K562 (cell line): ENCODE measurements around the gene SRL. TPM values are rescaled to one million over a fixed set of nuclear protein-coding genes. Genes with fewer than 3 reads are reported as not detected.

Experiments used
- ATAC-seq: fragments of 200-7000 bp; cut with Tn5 transposase; 3 replicates; pipeline ENCODE4 v1.9.1; 2020; ENCODE audit warnings: moderate library complexity
- BruUV-seq: library from RNA; stranded (reverse); fragments of 400-500 nt; replicated peaks from 2 replicates; lab custom pipeline; 2021; lab: Mats Ljungman, UMichigan
- CTCF ChIA-PET: fragments of 300-600 bp; formaldehyde crosslinking; extraction: SDS; loops from one replicate; lab custom pipeline; 2021; ENCODE audit warnings: low intra/inter-chr PET ratio; lab: Yijun Ruan, JAX
- POLR2A ChIA-PET: fragments of 300-600, 350-650 bp; sonication (Branson Sonifier 250); formaldehyde crosslinking; extraction: SDS; loops from one replicate; lab custom pipeline; 2021; ENCODE audit warnings: antibody characterized with exemption, inconsistent platforms; lab: Yijun Ruan, JAX
- DNase-seq, 4 experiments: peaks; one replicate each; pipeline versions ENCODE4 v3.0.0 to v3.0.0-alpha.2; 2011 to 2018; ENCODE audit warnings: low spot score in 3 of 4, mixed read lengths in 3 of 4; ENCODE audit errors: extremely low read depth in 1 of 4
- FAIRE-seq: peaks from 2 replicates; lab custom pipeline; 2011; peaks lifted over from hg19 to GRCh38; lab: Jason Lieb, UNC
- H2AFZ ChIP-seq: 2 replicates; pipeline ENCODE4 v1.6.0; 2011; ENCODE audit warnings: low read depth, low read length, control low read depth, inconsistent platforms
- H3K27ac ChIP-seq: fragments of 200-600 bp; 3 replicates; pipeline ENCODE4 v1.8.0; 2011; ENCODE audit warnings: low read depth, mild to moderate bottlenecking, control low read depth, inconsistent platforms, low read length, moderate library complexity, mixed read lengths; ENCODE audit errors: extremely low read depth
- H3K27me3 ChIP-seq, 2 experiments: fragments of 300-600 bp in 1 of 2; 2 replicates in 1 of 2; 3 replicates in 1 of 2; pipeline versions ENCODE4 v1.6.0 to v1.8.0; 2011; ENCODE audit warnings: inconsistent platforms in 2 of 2, low read length in 2 of 2, mild to moderate bottlenecking in 1 of 2, mixed read lengths in 1 of 2, moderate library complexity in 1 of 2; ENCODE audit not compliant: control insufficient read depth in 2 of 2, insufficient read depth in 2 of 2
- H3K36me3 ChIP-seq: fragments of 300-600 bp; 3 replicates; pipeline ENCODE4 v1.8.0; 2011; ENCODE audit warnings: mild to moderate bottlenecking, low read length, inconsistent platforms; ENCODE audit not compliant: control insufficient read depth, insufficient read depth
- H3K4me1 ChIP-seq, 2 experiments: fragments of 200-600 bp in 1 of 2; replicated peaks in 1 of 2; 2 replicates in 1 of 2; 3 replicates in 1 of 2; pipeline versions ENCODE4 v1.5.1 to v1.8.0; 2011; ENCODE audit warnings: inconsistent platforms in 2 of 2, low read length in 2 of 2, mild to moderate bottlenecking in 1 of 2, mixed read lengths in 1 of 2, moderate library complexity in 1 of 2; ENCODE audit not compliant: control insufficient read depth in 2 of 2, insufficient read depth in 2 of 2
- H3K4me2 ChIP-seq: 2 replicates; pipeline ENCODE4 v1.6.1; 2011; ENCODE audit warnings: low read length, control low read depth, inconsistent platforms, mixed read lengths; ENCODE audit not compliant: insufficient read depth
- H3K4me3 ChIP-seq: fragments of 200-600 bp; sonication (generic), shearing (Covaris generic); 2 replicates; pipeline ENCODE4 v1.5.1; 2016; ENCODE audit warnings: control low read depth, inconsistent platforms
- H3K79me2 ChIP-seq: fragments of 200-600 bp; 3 replicates; pipeline ENCODE4 v1.8.0; 2011; ENCODE audit warnings: low read length, inconsistent platforms; ENCODE audit not compliant: control insufficient read depth, insufficient read depth
- H3K9ac ChIP-seq, 2 experiments: 2 replicates each; pipeline versions ENCODE4 v1.6.0 to v1.6.1; 2011; ENCODE audit warnings: low read depth in 2 of 2, low read length in 2 of 2, control low read depth in 1 of 2, inconsistent platforms in 1 of 2, mild to moderate bottlenecking in 1 of 2, mixed read lengths in 1 of 2; ENCODE audit not compliant: insufficient read depth in 1 of 2
- H3K9me1 ChIP-seq: one replicate; pipeline ENCODE4 v1.6.0; 2011; ENCODE audit warnings: inconsistent platforms, mild to moderate bottlenecking, low read length, moderate library complexity; ENCODE audit not compliant: control insufficient read depth, insufficient read depth
- H3K9me3 ChIP-seq: replicated peaks from 2 replicates; pipeline ENCODE4 v1.5.1; 2011; ENCODE audit warnings: low read depth, low read length, inconsistent platforms; ENCODE audit not compliant: control insufficient read depth, insufficient read depth
- H4K20me1 ChIP-seq: replicated peaks from 2 replicates; pipeline ENCODE4 v1.6.1; 2011; ENCODE audit warnings: low read length, inconsistent platforms, mixed read lengths; ENCODE audit not compliant: control insufficient read depth, insufficient read depth
- CHCHD3 ChIP-seq: fragments of 250-450 bp; sonication (Bioruptor Pico); IDR thresholded peaks from 2 replicates; pipeline ENCODE4 v2.1.2; 2022; ENCODE audit warnings: mild to moderate bottlenecking
- RBFOX2 ChIP-seq: fragments of 200-400 bp; formaldehyde crosslinking; IDR thresholded peaks from 2 replicates; pipeline ENCODE4 v1.6.1; 2017; ENCODE audit warnings: low read depth, mild to moderate bottlenecking, low read length, moderate library complexity
- RBM34 ChIP-seq: fragments of 200-400 bp; formaldehyde crosslinking; IDR thresholded peaks from 2 replicates; pipeline ENCODE4 v1.6.1; 2018; ENCODE audit warnings: low read length, borderline replicate concordance; ENCODE audit not compliant: insufficient read depth
- RCOR1 ChIP-seq, 2 experiments: IDR thresholded peaks; 2 replicates each; pipeline ENCODE4 v1.6.1; 2012; ENCODE audit warnings: low read depth in 2 of 2, low read length in 2 of 2, borderline replicate concordance in 1 of 2, improper control_type of control experiment in 1 of 2
- SP1 ChIP-seq: sonication (generic); formaldehyde crosslinking; IDR thresholded peaks from 2 replicates; pipeline ENCODE4 v1.8.1; 2022; ENCODE audit warnings: mild to moderate bottlenecking, missing genetic modification reagents
- ZBED1 ChIP-seq: IDR thresholded peaks from 2 replicates; pipeline ENCODE4 v1.6.1; 2014
- ZFP36 ChIP-seq: fragments of 150-350 bp; IDR thresholded peaks from 2 replicates; pipeline ENCODE4 v1.6.1; 2018; ENCODE audit warnings: low read length, low read depth; ENCODE audit not compliant: partially characterized antibody
- ZNF764 ChIP-seq: fragments of 250-450 bp; sonication (Bioruptor Pico); IDR thresholded peaks from 2 replicates; pipeline ENCODE4 v1.4.0; 2020; ENCODE audit warnings: low read depth, mild to moderate bottlenecking, moderate library complexity
- WGBS: fragments of 100-300 bp; shearing (Covaris generic); methylation state at CpG from one replicate; pipeline ENCODE4 v1.1.6; 2016; ENCODE audit warnings: low coverage, mixed read lengths; ENCODE audit not compliant: insufficient coverage; ENCODE audit errors: missing lambda C conversion rate; 5-methylcytosine and 5-hydroxymethylcytosine counted together
- in situ Hi-C: fragments of 300-500 bp; cut with MboI; formaldehyde crosslinking; loops from 4 replicates; pipeline ENCODE4 v1.15.0; 2018; ENCODE audit warnings: inconsistent platforms, mixed read lengths
- intact Hi-C: fragments of 100-400 bp; cut with micrococcal nuclease; formaldehyde crosslinking; loops from 2 replicates; pipeline ENCODE4 v1.14.2; 2022
- polyA plus RNA-seq, 8 experiments: library from polyadenylated mRNA; depleted of rRNA in 4 of 8; stranded (reverse) in 5 of 8; unstranded in 3 of 8; fragments of >200 nt; fragmentation: Nextera tagmentation in 2 of 8; fragmentation: Illumina TruSeq in 1 of 8; extraction: Ambion mirVana in 2 of 8; extraction: Trizol in 1 of 8; gene quantifications; 2 replicates each; pipeline versions ENCODE4 v1.2.1 to v1.2.3, GENCODE V29; 2011 to 2014; ENCODE audit warnings: inconsistent platforms in 1 of 8, missing spikeins in 1 of 8
- total RNA-seq, 7 experiments: library from RNA; depleted of rRNA in 6 of 7; stranded (reverse); fragments of >200 nt in 6 of 7; fragmentation: Illumina TruSeq in 2 of 7; extraction: Trizol in 2 of 7; gene quantifications; 2 replicates each; pipeline versions ENCODE4 v1.2.1 to v1.2.3, GENCODE V29; 2011 to 2021; ENCODE audit warnings: low replicate concordance in 1 of 7
- TF ChIP-seq, protein P1 (sequence below): sonication (generic); formaldehyde crosslinking; IDR thresholded peaks from 2 replicates; pipeline ENCODE4 v1.8.1; 2022; ENCODE audit warnings: missing genetic modification reagents

The SRL gene
- total and polyA plus RNA-seq, 9 of the 15 experiments (the other 6 are each of a cell fraction or from before 2014, with no cell fraction given): 0.01 TPM; not detected in 8

DNA sequence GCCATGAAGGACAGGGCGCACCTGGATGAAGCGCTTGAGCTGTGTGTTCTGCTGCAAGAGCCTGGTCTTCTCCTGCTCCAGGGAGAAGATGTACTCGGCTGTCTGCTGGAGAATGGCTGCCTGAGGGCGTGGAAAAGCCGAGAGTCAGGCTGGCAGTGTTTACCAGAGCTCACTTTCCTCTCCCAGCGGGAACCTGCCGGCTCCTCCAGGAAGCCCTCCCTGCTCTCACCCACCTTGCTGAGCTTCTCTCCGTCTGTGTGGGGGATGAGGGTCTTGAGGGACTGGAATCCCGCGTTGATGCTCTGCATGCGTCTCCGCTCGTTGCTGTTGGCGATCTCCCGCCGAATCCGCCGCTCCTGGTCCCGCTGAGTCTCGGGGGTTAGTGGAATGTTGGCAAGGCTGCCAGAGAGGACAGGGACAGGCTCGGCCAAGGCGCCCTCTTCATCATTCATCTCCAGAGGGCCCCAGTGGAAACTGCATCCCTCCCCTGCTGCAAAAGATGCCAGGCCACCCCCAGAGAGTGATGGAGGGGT is 20.5 kb upstream of the SRL start:
- peaks cover 49% of the 10 kb centered on the region for H3K79me2 ChIP-seq
- FAIRE-seq: no peak
- no peak overlapping the region for H3K4me3 ChIP-seq
- intact Hi-C loops: loop anchor here (5.0 kb wide), 1 partner anchor 140 kb away; no protein-coding TSS in a partner anchor
- TF ChIP-seq ZFP36: peak; percentile 76
- no peak for TF ChIP-seq CHCHD3
- TF ChIP-seq ZBED1: no peak
- TF ChIP-seq, all 486 proteins: peak for 1
- Histone ChIP-seq H2AFZ (no peak overlapping the region), H3K4me1 (peaks cover 9 to 53% of the 10 kb centered on the region in 2 experiments; a peak in 3 of 5 replicates), H3K9me1 (peaks cover 6% of the 10 kb centered on the region), H4K20me1 (peaks cover 6% of the 10 kb centered on the region; the same call in 1 of the 2 replicates), H3K9ac (peak overlapping the region in 1 of 2 experiments; percentile 48; a peak in 1 of 4 replicates), H3K27ac (no peak overlapping the region), H3K36me3 (peaks cover 69% of the 10 kb centered on the region; the same call in 2 of the 3 replicates), H3K9me3 (no peaks in the 10 kb centered on the region), H3K4me2 (no peak overlapping the region), H3K27me3 (no peaks in the 10 kb centered on the region)
- BruUV-seq: no TSS peak
- CTCF ChIA-PET: interaction anchor here (0.6 to 1.6 kb wide), 2 partner anchors 69 to 140 kb away, joined by 3 to 9 read pairs; no protein-coding TSS in a partner anchor
- DNase-seq (no peak), ATAC-seq (no peak)
- in situ Hi-C loops: no loop called here
- 97% methylated on average over 20 of the region's 22 CpGs for WGBS
- POLR2A ChIA-PET: interaction anchor here (0.6 to 1.0 kb wide), 3 partner anchors 9 to 71 kb away, joined by 3 to 5 read pairs (median 5); no protein-coding TSS in a partner anchor

DNA sequence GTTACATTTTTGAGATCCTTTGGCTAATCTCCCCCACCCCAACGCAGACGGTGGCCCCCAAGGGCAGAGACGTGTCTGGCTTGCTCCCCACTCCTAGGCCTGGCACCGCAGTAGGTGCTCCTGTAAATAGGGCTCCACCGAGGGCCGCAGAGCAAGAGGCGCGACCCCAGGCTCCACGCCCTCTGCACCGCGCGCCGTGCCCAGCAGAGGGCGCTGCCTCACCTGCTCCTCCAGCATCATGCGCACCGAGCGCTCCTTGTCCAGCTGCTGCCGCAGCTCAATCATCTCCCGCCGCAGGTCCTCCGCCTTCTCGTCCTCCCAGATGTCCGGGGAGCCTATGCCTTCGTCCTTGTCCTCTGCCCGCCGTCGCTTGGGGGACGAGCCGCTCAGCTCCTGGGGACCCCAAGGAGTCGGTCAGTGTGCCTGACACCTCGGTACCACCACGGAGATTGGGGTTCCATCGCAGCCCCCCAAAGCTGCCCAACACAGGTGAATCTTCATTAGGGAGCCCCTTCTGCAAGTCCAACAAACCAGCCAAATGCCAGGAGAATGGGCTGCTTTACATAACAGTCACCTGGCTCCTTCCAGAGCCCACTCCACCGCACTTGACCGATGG is 19.8 kb upstream of the SRL start:
- Histone ChIP-seq H3K27me3 (no peaks in the 10 kb centered on the region), H4K20me1 (peaks cover 6% of the 10 kb centered on the region; the same call in 1 of the 2 replicates), H3K36me3 (peaks cover 69% of the 10 kb centered on the region; the same call in 2 of the 3 replicates), H3K9me1 (peaks cover 6% of the 10 kb centered on the region), H3K79me2 (peaks cover 44% of the 10 kb centered on the region), H3K4me1 (peaks cover 9 to 53% of the 10 kb centered on the region in 2 experiments; a peak in 3 of 5 replicates), H3K4me3 (no peak overlapping the region), H2AFZ (no peak overlapping the region), H3K9ac (no peak overlapping the region), H3K4me2 (no peak overlapping the region), H3K27ac (no peak overlapping the region), H3K9me3 (no peaks in the 10 kb centered on the region)
- CTCF ChIA-PET: no interaction called here
- intact Hi-C loops: loop anchor here (5.0 kb wide), 1 partner anchor 141 kb away; no protein-coding TSS in a partner anchor
- peak; percentile 61 to 78 (median 68) for DNase-seq
- FAIRE-seq: peak; percentile 19
- BruUV-seq: no TSS peak
- in situ Hi-C loops: no loop called here
- ATAC-seq: peak; percentile 77
- POLR2A ChIA-PET: interaction anchor here (0.5 to 1.0 kb wide), 5 partner anchors 8 to 700 kb away, joined by 3 to 5 read pairs (median 3); no protein-coding TSS in a partner anchor
- WGBS: 81% methylated on average over 20 of the region's 35 CpGs
- no peak for TF ChIP-seq RBM34
- TF ChIP-seq ZNF764: no peak
- no peak for TF ChIP-seq SP1
- 0 out of 4 replicates have a peak, but pooled peaks of 1 of the 2 experiments have one; percentile 19 for TF ChIP-seq RCOR1 (IDR thresholded peaks at IDR 0.05; ENCODE audit: borderline replicate concordance in 1 of 2, low read depth in 2 of 2, low read length in 2 of 2)
- TF ChIP-seq RBFOX2: 0 out of 2 replicates have a peak, but pooled peaks have one; percentile 16
- TF ChIP-seq, protein P1, sequence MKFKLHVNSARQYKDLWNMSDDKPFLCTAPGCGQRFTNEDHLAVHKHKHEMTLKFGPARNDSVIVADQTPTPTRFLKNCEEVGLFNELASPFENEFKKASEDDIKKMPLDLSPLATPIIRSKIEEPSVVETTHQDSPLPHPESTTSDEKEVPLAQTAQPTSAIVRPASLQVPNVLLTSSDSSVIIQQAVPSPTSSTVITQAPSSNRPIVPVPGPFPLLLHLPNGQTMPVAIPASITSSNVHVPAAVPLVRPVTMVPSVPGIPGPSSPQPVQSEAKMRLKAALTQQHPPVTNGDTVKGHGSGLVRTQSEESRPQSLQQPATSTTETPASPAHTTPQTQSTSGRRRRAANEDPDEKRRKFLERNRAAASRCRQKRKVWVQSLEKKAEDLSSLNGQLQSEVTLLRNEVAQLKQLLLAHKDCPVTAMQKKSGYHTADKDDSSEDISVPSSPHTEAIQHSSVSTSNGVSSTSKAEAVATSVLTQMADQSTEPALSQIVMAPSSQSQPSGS: 0 out of 2 replicates have a peak, but pooled peaks have one; percentile 43
